ENCODE data around the gene PHETA2.

PHETA2 gene

DNA sequence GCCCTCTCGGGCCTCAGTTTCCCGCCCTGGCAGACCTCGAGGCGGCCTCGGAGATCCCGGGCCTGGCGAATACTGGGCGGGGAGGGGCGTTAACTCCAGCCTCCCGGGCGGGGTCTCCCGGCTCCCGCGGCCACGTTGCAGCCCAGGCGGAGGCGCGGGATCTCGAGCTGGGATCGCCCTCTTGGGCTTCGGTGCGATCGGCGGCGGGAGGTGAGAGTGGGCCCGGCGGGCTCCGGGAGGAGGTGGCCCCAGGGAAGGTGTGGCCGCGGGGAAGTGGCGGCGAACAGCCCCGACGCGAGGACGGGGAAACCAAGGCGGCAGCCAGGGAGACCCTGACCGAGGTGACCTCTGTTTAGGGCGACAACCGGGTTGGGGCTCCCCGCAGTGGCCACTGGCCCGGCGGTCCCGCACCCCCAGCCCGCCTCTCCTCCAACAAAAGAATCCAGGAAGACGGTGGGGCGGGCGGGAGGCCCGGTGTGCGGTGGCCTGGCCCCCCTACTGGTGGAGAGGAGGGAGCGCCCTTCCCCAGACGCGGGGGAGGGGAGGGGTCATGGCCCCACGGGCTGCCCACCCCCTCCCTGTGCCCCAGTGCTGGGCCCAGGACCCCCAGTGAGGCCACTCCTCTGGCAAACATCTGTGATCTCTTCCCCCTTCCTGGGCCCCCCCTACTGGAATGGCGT, at the start of gene PHETA2:
TSS of gene PHETA2 (plus strand) at position 117 of the 680 bp plus-strand sequence. CDS start 3,046 bp downstream, outside the sequence.
- H3K27ac ChIP-seq = peak within 1 kb of the TSS; percentile 62
- TF ChIP-seq CTCF (IDR thresholded peaks at IDR 0.05) = peak; percentile 45
- TF ChIP-seq ZFX (IDR thresholded peaks at IDR 0.05; ENCODE audit: borderline replicate concordance) = no peak

DNA sequence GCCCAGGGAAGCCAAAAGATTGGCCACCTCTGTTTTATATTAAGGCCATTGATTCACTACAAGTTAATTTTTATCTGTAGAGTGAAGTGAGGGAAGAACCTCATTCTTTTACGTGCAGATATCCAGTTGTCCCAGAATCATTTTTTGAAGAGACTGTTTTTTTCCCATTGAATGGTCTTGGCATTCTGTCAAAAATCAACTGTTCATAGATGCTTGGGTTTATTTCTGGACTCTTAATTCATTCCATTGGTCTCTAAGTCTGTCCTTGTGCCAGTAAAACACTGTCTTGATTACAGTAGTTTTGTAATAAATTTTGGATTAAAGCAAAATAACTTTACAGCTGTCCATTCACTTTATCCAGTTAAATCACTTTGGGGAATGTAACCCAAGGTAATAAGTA, 48.6 kb upstream of the PHETA2 start:
- H3K27ac ChIP-seq = no peak overlapping the region
- TF ChIP-seq ZFX (IDR thresholded peaks at IDR 0.05; ENCODE audit: borderline replicate concordance) (no peak), CTCF (IDR thresholded peaks at IDR 0.05) (no peak)

GRCh38 chr22:42026705-42027104, 47.3 kb upstream of the PHETA2 start:
- no peak for TF ChIP-seq ZFX (IDR thresholded peaks at IDR 0.05; ENCODE audit: borderline replicate concordance)
- no peak for TF ChIP-seq CTCF (IDR thresholded peaks at IDR 0.05)
- no peak overlapping the region for H3K27ac ChIP-seq

- H3K27ac ChIP-seq = no peak overlapping the region
- TF ChIP-seq ZFX (IDR thresholded peaks at IDR 0.05; ENCODE audit: borderline replicate concordance) (no peak), CTCF (IDR thresholded peaks at IDR 0.05) (no peak)
These were observed 40.5 kb upstream of the PHETA2 start for GRCh38 chr22:42033263-42034181.

DNA sequence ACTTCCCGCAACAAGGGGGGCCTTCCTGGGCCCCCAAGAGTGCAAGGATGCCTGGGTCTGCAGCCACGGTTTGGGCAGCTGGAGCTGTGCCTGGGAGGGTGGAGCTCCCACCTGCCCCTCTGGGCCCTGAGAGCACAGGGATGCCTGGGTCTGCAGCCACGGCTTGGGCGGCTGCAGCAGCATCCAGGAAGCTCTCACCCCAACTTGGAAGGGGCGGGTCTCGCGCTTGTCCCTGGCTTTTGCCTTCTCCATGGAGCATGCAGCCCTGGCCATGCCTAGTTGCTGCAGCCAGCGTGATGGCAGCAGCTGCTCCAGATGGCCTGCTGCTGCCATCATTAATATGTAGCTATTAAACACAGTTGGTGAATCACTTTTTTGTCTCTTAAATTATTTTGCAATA, 38.8 kb upstream of the PHETA2 start:
- no peak overlapping the region for H3K27ac ChIP-seq
- TF ChIP-seq ZFX (IDR thresholded peaks at IDR 0.05; ENCODE audit: borderline replicate concordance) = no peak
- TF ChIP-seq CTCF (IDR thresholded peaks at IDR 0.05) = no peak

DNA sequence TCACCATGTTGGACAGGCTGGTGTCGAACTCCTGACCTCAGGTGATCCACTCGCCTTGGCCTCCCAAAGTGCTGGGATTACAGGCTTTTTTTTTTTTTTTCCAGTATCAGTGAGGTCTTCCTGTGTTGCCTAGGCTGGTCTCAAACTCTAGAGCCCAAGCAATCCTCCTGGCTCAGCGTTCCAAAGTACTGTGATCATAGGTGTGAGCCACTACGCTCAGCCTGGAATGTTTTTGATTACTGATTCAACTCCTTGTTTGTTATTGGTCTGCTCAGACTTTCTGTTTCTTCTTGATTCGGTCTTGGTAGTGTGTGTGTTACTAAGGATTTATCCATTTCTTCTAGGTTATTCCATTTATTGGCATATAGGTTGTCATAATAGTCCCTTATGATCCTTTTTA, 34.8 kb upstream of the PHETA2 start:
- H3K27ac ChIP-seq = no peak overlapping the region
- TF ChIP-seq ZFX (IDR thresholded peaks at IDR 0.05; ENCODE audit: borderline replicate concordance) = no peak
- TF ChIP-seq CTCF (IDR thresholded peaks at IDR 0.05) = no peak

DNA sequence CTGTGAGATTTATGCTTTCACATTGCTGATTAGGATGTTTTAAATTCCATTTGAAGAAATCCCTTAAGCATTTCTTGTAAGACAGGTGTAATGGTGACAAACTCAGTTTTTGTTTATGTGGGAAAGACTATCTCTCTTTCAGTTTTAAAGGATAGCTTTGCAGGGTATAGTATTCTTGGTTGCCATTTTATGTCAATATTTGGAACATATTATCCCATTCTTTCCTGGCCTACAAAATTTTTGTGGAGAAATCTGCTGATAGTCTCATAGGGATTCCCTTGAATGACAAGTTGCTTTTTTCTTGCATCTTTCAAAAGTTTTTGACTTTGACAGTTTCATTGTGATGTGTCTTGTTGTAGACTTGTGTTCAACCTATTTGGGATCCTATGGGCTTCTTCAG, 32.3 kb upstream of the PHETA2 start:
- no peak overlapping the region for H3K27ac ChIP-seq
- TF ChIP-seq ZFX (IDR thresholded peaks at IDR 0.05; ENCODE audit: borderline replicate concordance) (no peak), CTCF (IDR thresholded peaks at IDR 0.05) (no peak)
